Measurements from ENCODE around the gene KIF16B.

Gene KIF16B

GRCh38 chr20:16257813-16258430, 315.3 kb downstream of the KIF16B start:
- no peak for TF ChIP-seq CTCF (conservative IDR thresholded peaks at IDR 0.05)
- H3K27ac ChIP-seq, result no peak overlapping the region

GRCh38 chr20:16257021-16257420, 316.2 kb downstream of the KIF16B start:
- TF ChIP-seq CTCF (conservative IDR thresholded peaks at IDR 0.05), result no peak
- H3K27ac ChIP-seq, result no peak overlapping the region

- TF ChIP-seq CTCF (conservative IDR thresholded peaks at IDR 0.05), result no peak
- no peak overlapping the region for H3K27ac ChIP-seq
Observed at GRCh38 chr20:16246870-16247269, 326.4 kb downstream of the KIF16B start.

GRCh38 chr20:16246291-16246690, 327.0 kb downstream of the KIF16B start:
- no peak overlapping the region for H3K27ac ChIP-seq
- TF ChIP-seq CTCF (conservative IDR thresholded peaks at IDR 0.05), result no peak

- no peak for TF ChIP-seq CTCF (conservative IDR thresholded peaks at IDR 0.05)
- H3K27ac ChIP-seq, result no peak overlapping the region
Observed at GRCh38 chr20:16245879-16246278, 327.4 kb downstream of the KIF16B start.

GRCh38 chr20:16244892-16245291, 328.4 kb downstream of the KIF16B start:
- TF ChIP-seq CTCF (conservative IDR thresholded peaks at IDR 0.05), result no peak
- no peak overlapping the region for H3K27ac ChIP-seq

- H3K27ac ChIP-seq, result no peak overlapping the region
- TF ChIP-seq CTCF (conservative IDR thresholded peaks at IDR 0.05), result peak; percentile 38; the same call in 1 of the 2 replicates
Observed at GRCh38 chr20:16243470-16243869, 329.8 kb downstream of the KIF16B start.
